GM10266 (cell line): ENCODE results near the gene ANP32B.

ENCODE experiments used
- DNase-seq: peaks from one replicate; pipeline ENCODE4 v3.0.0; 2012; ENCODE audit errors: extremely low spot score
- TF ChIP-seq, protein P1 (sequence below): IDR thresholded peaks from 2 replicates; pipeline ENCODE4 v1.5.1; 2012; ENCODE audit warnings: mild to moderate bottlenecking, low read depth; ENCODE audit not compliant: control insufficient read depth, insufficient read depth; ENCODE audit errors: missing control alignments

ANP32B gene

GRCh38 chr9:98020476-98021145, 37.5 kb downstream of the ANP32B start:
- TF ChIP-seq, protein P1, sequence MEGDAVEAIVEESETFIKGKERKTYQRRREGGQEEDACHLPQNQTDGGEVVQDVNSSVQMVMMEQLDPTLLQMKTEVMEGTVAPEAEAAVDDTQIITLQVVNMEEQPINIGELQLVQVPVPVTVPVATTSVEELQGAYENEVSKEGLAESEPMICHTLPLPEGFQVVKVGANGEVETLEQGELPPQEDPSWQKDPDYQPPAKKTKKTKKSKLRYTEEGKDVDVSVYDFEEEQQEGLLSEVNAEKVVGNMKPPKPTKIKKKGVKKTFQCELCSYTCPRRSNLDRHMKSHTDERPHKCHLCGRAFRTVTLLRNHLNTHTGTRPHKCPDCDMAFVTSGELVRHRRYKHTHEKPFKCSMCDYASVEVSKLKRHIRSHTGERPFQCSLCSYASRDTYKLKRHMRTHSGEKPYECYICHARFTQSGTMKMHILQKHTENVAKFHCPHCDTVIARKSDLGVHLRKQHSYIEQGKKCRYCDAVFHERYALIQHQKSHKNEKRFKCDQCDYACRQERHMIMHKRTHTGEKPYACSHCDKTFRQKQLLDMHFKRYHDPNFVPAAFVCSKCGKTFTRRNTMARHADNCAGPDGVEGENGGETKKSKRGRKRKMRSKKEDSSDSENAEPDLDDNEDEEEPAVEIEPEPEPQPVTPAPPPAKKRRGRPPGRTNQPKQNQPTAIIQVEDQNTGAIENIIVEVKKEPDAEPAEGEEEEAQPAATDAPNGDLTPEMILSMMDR: no peak
- no peak for DNase-seq

DNA sequence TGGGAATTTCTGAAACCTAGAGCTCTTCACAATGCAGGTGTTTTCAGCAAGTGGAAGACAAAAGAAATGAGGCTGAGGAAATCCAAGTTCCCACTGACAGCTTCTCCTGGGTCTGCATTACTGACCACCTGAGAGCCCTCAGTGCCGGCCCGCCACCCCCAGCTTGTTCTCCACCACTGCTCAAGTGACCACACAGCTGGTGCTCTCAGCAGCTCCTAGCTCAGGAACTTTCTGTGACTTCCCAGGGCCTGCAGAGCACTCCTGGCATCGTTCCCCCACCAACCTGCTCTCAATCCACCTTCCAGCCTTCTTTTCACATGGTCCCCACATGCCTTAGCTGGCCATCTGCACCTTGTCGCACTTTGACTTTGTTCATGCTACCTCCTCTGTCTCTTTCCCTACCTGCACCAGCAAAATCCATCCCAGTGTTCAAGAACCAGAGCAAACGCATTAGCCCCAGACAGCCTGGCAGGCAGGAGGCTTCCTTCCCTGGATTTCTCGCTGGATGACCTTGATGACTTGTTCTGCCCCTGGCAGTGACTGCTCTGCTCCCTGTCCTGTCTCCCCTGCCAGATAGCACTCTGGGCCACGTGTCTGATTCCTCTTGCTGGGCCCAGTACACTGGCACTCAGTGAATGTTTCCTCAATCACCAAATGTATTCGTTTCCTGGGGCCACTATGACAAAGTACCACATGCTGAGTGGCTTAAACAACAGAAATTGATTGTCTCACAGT, 38.3 kb downstream of the ANP32B start:
- TF ChIP-seq, protein P1: no peak
- DNase-seq: no peak

- no peak for DNase-seq
- TF ChIP-seq, protein P1: no peak
Observed at GRCh38 chr9:98022447-98022846, 39.3 kb downstream of the ANP32B start.

GRCh38 chr9:98024702-98025101, 41.6 kb downstream of the ANP32B start:
- TF ChIP-seq, protein P1: no peak
- no peak for DNase-seq

DNA sequence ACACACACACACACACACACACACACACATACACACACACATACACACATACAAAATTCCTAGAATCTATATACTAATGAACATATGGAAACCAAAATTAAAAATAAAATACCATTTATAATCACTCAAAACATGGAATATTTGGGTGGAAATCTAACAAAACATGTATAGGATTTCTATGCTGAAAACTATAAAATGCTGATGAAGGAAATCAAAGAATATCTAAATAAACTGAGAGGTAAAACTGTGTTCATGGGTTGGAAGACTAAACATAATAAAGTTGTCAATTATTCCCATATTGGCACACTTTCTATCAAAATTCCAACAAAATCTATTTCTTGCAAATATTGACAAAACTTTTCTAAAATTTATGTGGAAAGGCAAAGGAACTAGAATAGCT, 48.0 kb downstream of the ANP32B start:
- no peak for DNase-seq

DNA sequence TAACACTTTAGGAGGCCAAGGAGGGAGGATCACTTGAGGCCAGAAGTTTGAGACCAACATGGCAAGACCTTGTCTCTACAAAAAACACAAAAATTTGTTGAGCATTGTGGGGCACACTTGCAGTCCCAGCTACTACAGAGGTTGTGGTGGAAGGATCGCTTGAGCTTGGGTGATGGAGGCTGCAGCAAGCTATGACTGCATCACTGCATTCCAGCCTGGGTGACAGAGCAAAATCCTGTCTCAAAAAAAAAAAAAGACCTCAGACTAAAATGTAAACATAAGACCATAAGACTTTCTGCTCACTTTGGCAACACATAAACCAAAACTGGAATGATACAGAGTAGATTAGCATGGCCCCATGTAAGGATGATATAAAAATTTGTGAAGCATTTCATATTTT, 48.8 kb downstream of the ANP32B start:
- DNase-seq: no peak

More for the DNA sequence above, 48.0 kb downstream of the ANP32B start:
- TF ChIP-seq, protein P1: no peak

More for the DNA sequence above, 48.8 kb downstream of the ANP32B start:
- TF ChIP-seq, protein P1: no peak
